ENCODE measurements around the gene PEX11G. TPM values are rescaled to one million over a fixed set of nuclear protein-coding genes. Genes with fewer than 3 reads are reported as not detected.

PEX11G gene
- total RNA-seq, 1 experiment from 2014 or later = 2.8 TPM

DNA sequence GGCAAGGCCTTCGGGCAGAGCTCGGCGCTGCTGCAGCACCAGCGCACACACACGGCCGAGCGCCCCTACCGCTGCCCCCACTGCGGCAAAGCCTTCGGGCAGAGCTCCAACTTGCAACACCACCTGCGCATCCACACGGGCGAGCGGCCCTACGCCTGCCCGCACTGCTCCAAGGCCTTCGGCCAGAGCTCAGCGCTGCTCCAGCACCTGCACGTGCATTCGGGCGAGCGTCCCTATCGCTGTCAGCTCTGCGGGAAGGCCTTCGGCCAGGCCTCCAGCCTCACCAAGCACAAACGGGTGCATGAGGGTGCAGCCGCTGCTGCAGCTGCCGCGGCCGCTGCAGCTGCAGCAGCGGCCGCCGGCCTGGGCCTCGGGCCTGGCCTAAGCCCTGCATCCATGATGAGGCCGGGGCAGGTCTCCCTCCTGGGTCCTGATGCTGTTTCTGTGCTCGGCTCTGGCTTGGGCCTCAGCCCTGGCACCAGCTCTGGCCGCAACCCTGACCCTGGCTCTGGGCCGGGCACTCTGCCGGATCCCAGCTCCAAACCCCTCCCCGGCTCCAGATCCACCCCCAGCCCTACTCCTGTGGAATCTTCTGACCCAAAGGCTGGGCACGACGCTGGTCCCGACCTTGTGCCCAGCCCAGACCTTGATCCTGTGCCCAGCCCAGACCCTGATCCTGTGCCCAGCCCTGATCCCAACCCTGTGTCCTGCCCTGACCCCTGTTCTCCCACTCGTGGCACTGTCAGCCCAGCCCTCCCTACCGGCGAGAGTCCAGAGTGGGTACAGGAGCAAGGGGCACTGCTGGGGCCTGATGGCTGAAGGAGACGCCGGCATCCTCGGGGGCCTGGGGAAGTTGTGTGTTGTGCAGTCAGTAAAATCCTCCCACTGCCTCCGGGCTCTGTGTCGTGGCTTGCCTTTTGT lies 31.6 kb upstream of the PEX11G start:
- Histone ChIP-seq H2BK20ac (ENCODE audit: low read depth, low read length, poor library complexity, severe bottlenecking) (no peak overlapping the region), H2BK15ac (ENCODE audit: low read depth, low read length) (no peak overlapping the region), H2AFZ (ENCODE audit: low read length) (no peak overlapping the region), H4K91ac (ENCODE audit: insufficient read length, low read depth, low read length) (no peak overlapping the region), H3K9me3 (ENCODE audit: control insufficient read depth, low read depth, low read length) (no peaks in the 10 kb centered on the region), H3K9ac (ENCODE audit: extremely low read depth, insufficient read length, low read length) (no peak overlapping the region), H3K23me2 (ENCODE audit: insufficient read length, low read depth, low read length, poor library complexity, severe bottlenecking) (peaks cover 21% of the 10 kb centered on the region), H3K79me1 (ENCODE audit: insufficient read depth, low read depth, low read length, poor library complexity, severe bottlenecking) (no peaks in the 10 kb centered on the region), H4K5ac (ENCODE audit: insufficient read length, low read depth, low read length) (no peak overlapping the region), H4K8ac (replicated peaks; ENCODE audit: insufficient read length, low read depth, low read length) (no peak overlapping the region), H2BK120ac (ENCODE audit: low read depth, low read length, poor library complexity, severe bottlenecking) (no peak overlapping the region), H2BK5ac (ENCODE audit: insufficient read length, low read length) (no peak overlapping the region), H2AK5ac (ENCODE audit: insufficient read length, low read length) (no peak overlapping the region), H3K27me3 (ENCODE audit: insufficient read depth, low read length) (no peaks in the 10 kb centered on the region), H3K79me2 (ENCODE audit: insufficient read depth, low read length) (0 out of 2 replicates have a peak, but pooled peaks cover 2% of the 10 kb centered on the region), H3K23ac (ENCODE audit: insufficient read length, low read depth, low read length) (no peak overlapping the region), H2BK12ac (ENCODE audit: insufficient read length, low read depth, low read length) (no peak overlapping the region), H3T11ph (ENCODE audit: low read length) (no peak overlapping the region), H3K27ac (ENCODE audit: insufficient read length, low read depth, low read length) (no peak overlapping the region), H3K4me2 (ENCODE audit: insufficient read depth, insufficient read length, low read length) (no peak overlapping the region), H3K56ac (ENCODE audit: insufficient read length, low read depth, low read length) (no peak overlapping the region), H3K4me1 (ENCODE audit: insufficient read depth, low read length) (peaks cover 4% of the 10 kb centered on the region; the same call in 1 of the 2 replicates), H3K18ac (ENCODE audit: insufficient read length, low read depth, low read length) (no peak overlapping the region), H3K14ac (ENCODE audit: insufficient read depth, low read length) (no peak overlapping the region), H3K4ac (ENCODE audit: low read depth, low read length) (no peak overlapping the region), H4K20me1 (ENCODE audit: control insufficient read depth, insufficient read depth, insufficient read length) (no peaks in the 10 kb centered on the region)
- no peaks in the 10 kb centered on the region; a peak in 1 of 5 replicates for H3K9me3 Mint-ChIP-seq
- H3K27ac Mint-ChIP-seq = no peak overlapping the region
- no peak overlapping the region; a peak in 1 of 5 replicates for H3K4me3 Mint-ChIP-seq
- peaks cover 3 to 23% (median 13%) of the 10 kb centered on the region in 3 experiments; a peak in 5 of 7 replicates for H3K36me3 Mint-ChIP-seq (ENCODE audit: insufficient read depth in 1 of 3, low read depth in 3 of 3)
- peaks cover 15 to 19% of the 10 kb centered on the region in 2 experiments for H3K4me1 Mint-ChIP-seq
- TF ChIP-seq, protein P1, sequence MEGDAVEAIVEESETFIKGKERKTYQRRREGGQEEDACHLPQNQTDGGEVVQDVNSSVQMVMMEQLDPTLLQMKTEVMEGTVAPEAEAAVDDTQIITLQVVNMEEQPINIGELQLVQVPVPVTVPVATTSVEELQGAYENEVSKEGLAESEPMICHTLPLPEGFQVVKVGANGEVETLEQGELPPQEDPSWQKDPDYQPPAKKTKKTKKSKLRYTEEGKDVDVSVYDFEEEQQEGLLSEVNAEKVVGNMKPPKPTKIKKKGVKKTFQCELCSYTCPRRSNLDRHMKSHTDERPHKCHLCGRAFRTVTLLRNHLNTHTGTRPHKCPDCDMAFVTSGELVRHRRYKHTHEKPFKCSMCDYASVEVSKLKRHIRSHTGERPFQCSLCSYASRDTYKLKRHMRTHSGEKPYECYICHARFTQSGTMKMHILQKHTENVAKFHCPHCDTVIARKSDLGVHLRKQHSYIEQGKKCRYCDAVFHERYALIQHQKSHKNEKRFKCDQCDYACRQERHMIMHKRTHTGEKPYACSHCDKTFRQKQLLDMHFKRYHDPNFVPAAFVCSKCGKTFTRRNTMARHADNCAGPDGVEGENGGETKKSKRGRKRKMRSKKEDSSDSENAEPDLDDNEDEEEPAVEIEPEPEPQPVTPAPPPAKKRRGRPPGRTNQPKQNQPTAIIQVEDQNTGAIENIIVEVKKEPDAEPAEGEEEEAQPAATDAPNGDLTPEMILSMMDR (conservative IDR thresholded peaks at IDR 0.05) = no peak
- no peak for DNase-seq
- WGBS (ENCODE audit: extremely low coverage, insufficient read length, low lambda C conversion rate) = no CpG with 5 or more reads among the region's 51 CpGs
- no peaks in the 10 kb centered on the region; the same call in 1 of the 2 replicates for H3K27me3 Mint-ChIP-seq (ENCODE audit: low read depth)

Measured in H9 (cell line).